ENCODE results near the gene LRRC59. TPM values are rescaled to one million over a fixed set of nuclear protein-coding genes. Genes with fewer than 3 reads are reported as not detected.

The LRRC59 gene
- total and polyA plus RNA-seq, 3 donors from 2014 or later, result 56.0 to 74.4 (median 62.2) TPM

DNA sequence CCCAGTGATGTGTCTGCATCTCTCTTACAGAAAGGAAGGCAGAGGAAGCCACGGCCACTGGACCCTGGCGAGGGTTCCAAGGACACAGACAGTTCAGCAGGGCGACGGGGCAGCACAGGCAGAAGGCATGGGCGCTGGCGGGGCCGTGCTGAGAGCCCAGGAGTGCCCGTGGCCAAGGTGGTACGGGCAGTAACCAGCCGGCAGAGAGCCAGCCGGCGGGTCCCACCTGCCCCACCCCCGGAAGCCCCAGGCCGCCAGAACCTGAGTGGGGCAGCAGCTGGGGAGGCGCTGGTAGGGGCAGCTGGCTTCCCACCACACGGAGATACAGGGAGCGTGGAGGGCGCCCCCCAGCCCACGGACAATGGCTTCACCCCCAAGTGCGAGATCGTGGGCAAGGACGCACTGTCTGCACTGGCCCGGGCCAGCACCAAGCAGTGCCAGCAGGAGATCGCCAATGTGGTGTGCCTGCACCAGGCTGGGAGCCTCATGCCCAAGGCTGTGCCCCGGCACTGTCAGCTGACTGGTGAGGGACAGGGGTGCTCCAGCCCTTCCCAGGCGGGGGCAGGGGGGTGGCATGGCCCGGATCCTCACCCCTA lies 43.6 kb downstream of the LRRC59 start:
- Histone ChIP-seq H3K36me3 (ENCODE audit: low read depth, missing control alignments) (no peaks in the 10 kb centered on the region), H3K9me3 (no peaks in the 10 kb centered on the region), H3K4me1 (peaks cover 9% of the 10 kb centered on the region), H3K27me3 (no peaks in the 10 kb centered on the region), H3K4me3 (no peak overlapping the region), H3K27ac (no peak overlapping the region)
- TF ChIP-seq, protein P1, sequence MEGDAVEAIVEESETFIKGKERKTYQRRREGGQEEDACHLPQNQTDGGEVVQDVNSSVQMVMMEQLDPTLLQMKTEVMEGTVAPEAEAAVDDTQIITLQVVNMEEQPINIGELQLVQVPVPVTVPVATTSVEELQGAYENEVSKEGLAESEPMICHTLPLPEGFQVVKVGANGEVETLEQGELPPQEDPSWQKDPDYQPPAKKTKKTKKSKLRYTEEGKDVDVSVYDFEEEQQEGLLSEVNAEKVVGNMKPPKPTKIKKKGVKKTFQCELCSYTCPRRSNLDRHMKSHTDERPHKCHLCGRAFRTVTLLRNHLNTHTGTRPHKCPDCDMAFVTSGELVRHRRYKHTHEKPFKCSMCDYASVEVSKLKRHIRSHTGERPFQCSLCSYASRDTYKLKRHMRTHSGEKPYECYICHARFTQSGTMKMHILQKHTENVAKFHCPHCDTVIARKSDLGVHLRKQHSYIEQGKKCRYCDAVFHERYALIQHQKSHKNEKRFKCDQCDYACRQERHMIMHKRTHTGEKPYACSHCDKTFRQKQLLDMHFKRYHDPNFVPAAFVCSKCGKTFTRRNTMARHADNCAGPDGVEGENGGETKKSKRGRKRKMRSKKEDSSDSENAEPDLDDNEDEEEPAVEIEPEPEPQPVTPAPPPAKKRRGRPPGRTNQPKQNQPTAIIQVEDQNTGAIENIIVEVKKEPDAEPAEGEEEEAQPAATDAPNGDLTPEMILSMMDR (IDR thresholded peaks at IDR 0.05), result no peak
- TF ChIP-seq POLR2A (IDR thresholded peaks at IDR 0.05), result no peak
- intact Hi-C loops (cut with DNase I; ENCODE audit: low total_unique reads), result no loop called here
- 88 to 92% methylated on average over 14 to 24 of the region's 27 CpGs for WGBS, 2 donors
- no peak for DNase-seq

DNA sequence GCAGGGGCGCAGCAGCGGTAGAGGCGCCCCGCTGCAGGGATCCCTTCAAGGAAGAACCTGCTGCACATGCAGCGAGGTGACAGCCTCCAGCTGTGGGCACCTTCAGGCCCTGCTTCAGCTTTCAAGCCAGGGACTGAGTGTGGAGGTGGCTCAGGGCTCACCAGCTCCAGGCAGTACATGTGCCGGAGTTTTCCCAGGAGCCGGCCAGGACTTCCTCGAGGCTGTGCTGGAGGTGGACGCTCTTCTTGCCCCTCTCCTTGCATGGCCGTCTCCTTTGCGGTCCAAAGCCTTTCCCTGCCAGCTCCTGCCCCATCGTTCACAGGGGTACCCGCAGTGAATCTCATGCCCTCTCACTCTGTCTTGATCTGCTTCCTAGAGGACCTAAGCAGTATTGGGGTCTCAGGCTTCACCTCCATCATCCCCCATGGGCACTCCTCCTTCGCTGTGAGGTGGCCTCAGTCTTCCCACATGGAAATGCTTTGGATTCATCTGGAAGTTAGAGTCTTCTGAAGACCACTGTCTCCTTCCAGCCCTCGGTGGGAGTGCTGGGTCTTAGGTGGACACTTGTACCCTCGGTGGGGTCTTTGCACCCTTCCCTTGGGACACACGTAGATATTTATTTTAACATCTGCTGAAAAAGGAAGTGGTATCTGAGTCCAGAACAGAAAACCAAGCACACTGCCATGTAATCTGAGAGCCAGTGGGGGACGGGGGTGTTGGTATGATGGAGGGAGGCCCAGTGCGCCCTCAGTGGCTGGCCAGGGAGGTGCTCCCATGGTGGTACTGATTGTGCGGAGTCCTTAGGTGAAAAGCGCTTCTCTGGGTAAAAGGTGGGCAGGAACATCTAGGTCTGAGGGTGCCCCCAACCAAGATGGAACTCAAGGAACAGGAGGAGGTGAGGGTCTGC lies 44.4 kb downstream of the LRRC59 start:
- TF ChIP-seq, protein P1 (IDR thresholded peaks at IDR 0.05), result no peak
- no peak for TF ChIP-seq POLR2A (IDR thresholded peaks at IDR 0.05)
- Histone ChIP-seq H3K27ac (no peak overlapping the region), H3K4me3 (no peak overlapping the region), H3K9me3 (no peaks in the 10 kb centered on the region), H3K27me3 (no peaks in the 10 kb centered on the region), H3K36me3 (ENCODE audit: low read depth, missing control alignments) (no peaks in the 10 kb centered on the region), H3K4me1 (peaks cover 8% of the 10 kb centered on the region)
- intact Hi-C loops (cut with DNase I; ENCODE audit: low total_unique reads), result no loop called here
- no peak for DNase-seq
- 93 to 95% methylated on average over 15 to 19 of the region's 21 CpGs for WGBS, 2 donors

DNA sequence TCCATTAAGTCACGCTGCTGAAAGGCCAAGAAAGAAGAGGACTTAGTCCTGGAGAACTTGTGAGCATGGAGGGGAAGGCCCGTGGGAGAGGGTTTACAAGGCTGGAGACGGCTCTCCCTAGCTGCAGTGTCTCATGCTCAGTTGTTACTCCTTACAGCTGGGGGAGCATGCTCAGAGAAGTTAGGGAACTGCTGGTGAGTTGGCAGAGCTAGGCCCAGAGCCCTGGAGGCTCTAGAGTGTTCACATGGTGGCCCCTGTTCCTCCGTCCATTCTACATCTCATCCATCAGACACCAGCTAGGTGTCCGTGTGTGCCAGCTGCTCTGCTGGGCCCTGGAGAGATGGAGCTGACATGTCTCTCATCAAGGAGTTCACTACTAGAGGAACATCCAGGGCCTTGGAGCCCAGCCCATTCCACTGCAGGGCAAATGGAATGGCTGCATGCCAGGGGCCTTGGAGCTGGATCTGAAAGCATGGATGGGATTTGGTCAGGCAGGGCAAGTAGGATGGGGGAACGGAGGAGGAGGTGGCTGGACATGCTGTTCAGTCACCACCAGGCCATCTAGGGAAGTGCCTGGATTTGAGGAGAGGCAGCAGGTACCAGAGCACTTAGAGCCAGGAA lies 45.1 kb downstream of the LRRC59 start:
- Histone ChIP-seq H3K4me1 (peaks cover 15% of the 10 kb centered on the region), H3K9me3 (no peaks in the 10 kb centered on the region), H3K27ac (no peak overlapping the region), H3K27me3 (no peaks in the 10 kb centered on the region), H3K36me3 (ENCODE audit: low read depth, missing control alignments) (no peaks in the 10 kb centered on the region), H3K4me3 (no peak overlapping the region)
- WGBS, 2 donors, result 70 to 73% methylated on average over 6 of the region's 6 CpGs
- intact Hi-C loops (cut with DNase I; ENCODE audit: low total_unique reads), result no loop called here
- TF ChIP-seq, protein P1 (IDR thresholded peaks at IDR 0.05), result no peak
- no peak for TF ChIP-seq POLR2A (IDR thresholded peaks at IDR 0.05)
- DNase-seq, result peak; percentile 52

DNA sequence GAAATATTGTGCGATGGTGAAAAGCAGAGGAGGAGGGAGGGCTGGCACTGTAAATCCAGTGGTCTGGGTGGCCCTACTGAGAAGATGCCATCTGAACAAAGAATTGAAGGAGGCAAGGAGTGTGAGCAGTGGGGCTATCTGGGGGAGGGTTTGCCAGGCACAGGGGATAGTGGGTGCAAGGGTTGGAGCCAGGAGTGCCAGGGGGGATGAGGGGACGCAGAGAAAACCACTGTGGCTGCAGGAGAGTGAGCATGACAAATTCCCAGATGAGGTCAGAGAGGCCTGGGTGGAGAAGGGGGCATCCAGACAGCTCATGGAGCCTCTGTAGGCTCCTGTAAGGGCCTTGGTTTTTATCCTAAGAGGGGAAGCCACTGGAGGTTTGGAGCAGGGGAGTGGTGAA lies 46.6 kb downstream of the LRRC59 start:
- Histone ChIP-seq H3K4me3 (no peak overlapping the region), H3K27me3 (no peaks in the 10 kb centered on the region), H3K9me3 (no peaks in the 10 kb centered on the region), H3K36me3 (ENCODE audit: low read depth, missing control alignments) (no peaks in the 10 kb centered on the region), H3K27ac (no peak overlapping the region), H3K4me1 (peaks cover 17% of the 10 kb centered on the region)
- no peak for DNase-seq
- WGBS, 2 donors, result 86 to 91% methylated on average over 2 of the region's 2 CpGs
- TF ChIP-seq, protein P1 (IDR thresholded peaks at IDR 0.05), result no peak
- no peak for TF ChIP-seq POLR2A (IDR thresholded peaks at IDR 0.05)
- intact Hi-C loops (cut with DNase I; ENCODE audit: low total_unique reads), result no loop called here
